Right lobe of liver (tissue), 4 donors: ENCODE data around the gene INPP5A.

Experiments used
- POLR2A ChIP-seq: fragments of 450-650 bp; IDR thresholded peaks from one replicate; pipeline ENCODE4 v1.6.1; 2017; ENCODE audit warnings: antibody characterized with exemption, mild to moderate bottlenecking
- TF ChIP-seq, protein P1 (sequence below), 4 donors: fragments of 200-600 bp in 3 of 4; fragments of 450-650 bp in 1 of 4; IDR thresholded peaks; one replicate each; pipeline versions ENCODE4 v1.5.1 to v1.8.0; 2016 to 2022; ENCODE audit warnings: antibody characterized with exemption in 4 of 4, mild to moderate bottlenecking in 2 of 4
- donor health status: DM: no; HTN: no; CAD: no.
- donor health status: DM: no; HTN: no; CAD: no.
- donor health status: DM: no; HTN: yes; CAD: no.

DNA sequence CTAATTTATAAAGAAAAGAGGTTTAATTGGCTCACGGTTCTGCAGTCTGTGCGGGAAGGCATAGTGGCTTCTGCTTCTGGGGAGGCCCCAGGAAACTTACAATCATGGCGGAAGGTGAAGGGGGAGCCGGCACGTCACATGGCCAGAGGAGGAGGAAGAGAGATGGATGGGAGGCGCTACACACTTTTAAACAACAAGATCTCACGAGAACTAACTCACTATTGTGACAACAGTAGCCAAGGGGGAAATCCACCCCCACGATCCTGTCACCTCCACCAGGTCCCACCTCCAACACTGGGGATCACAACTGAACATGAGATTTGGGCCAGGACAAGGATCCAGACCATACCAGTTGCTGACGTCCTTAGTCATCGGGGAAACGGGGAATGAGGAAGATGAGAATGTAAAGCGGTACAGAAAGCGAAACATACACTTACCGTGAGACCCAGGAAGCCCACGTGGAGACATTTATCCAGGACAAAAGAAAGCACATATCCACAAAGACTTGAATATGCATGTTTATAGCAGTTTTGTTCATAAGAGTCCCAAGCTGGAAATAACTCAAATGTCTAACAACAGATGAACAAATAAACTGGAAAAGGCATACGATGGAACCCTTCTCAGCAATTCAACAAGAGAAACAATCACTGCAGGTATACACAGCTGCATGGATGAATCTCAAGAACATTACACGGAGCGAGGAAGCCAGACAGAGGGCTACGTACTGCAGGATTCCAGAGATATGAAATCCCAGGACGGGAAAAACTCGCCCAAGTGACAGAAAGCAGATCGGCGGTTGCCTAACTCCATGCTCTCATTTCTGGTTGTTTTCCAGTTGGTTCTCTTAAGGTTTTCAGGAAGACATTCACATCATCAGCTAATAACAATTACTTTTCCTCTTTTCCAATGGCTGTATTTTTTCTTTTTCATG is 26.2 kb upstream of the INPP5A start:
- TF ChIP-seq, protein P1, sequence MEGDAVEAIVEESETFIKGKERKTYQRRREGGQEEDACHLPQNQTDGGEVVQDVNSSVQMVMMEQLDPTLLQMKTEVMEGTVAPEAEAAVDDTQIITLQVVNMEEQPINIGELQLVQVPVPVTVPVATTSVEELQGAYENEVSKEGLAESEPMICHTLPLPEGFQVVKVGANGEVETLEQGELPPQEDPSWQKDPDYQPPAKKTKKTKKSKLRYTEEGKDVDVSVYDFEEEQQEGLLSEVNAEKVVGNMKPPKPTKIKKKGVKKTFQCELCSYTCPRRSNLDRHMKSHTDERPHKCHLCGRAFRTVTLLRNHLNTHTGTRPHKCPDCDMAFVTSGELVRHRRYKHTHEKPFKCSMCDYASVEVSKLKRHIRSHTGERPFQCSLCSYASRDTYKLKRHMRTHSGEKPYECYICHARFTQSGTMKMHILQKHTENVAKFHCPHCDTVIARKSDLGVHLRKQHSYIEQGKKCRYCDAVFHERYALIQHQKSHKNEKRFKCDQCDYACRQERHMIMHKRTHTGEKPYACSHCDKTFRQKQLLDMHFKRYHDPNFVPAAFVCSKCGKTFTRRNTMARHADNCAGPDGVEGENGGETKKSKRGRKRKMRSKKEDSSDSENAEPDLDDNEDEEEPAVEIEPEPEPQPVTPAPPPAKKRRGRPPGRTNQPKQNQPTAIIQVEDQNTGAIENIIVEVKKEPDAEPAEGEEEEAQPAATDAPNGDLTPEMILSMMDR (IDR thresholded peaks at IDR 0.05): no peak
- no peak for TF ChIP-seq POLR2A
